BJ (cell line): ENCODE results near the gene FBXW2. TPM values are rescaled to one million over a fixed set of nuclear protein-coding genes. Genes with fewer than 3 reads are reported as not detected.

ENCODE experiments used
- CTCF ChIA-PET: fragments of 350-600 bp; formaldehyde crosslinking; extraction: SDS; loops from one replicate; lab custom pipeline; 2021; ENCODE audit warnings: antibody characterized with exemption, inconsistent platforms; lab: Yijun Ruan, JAX
- POLR2A ChIA-PET: fragments of 300-600 bp; sonication (Branson Sonifier 250); formaldehyde crosslinking; extraction: SDS; loops from one replicate; lab custom pipeline; 2021; ENCODE audit warnings: antibody characterized with exemption; lab: Charles Lee
- DNase-seq: peaks from one replicate; pipeline ENCODE4 v3.0.0-alpha.2; 2011; ENCODE audit warnings: low read depth
- H3K27me3 ChIP-seq: 2 replicates; pipeline ENCODE4 v1.6.0; 2011; ENCODE audit warnings: low read length; ENCODE audit not compliant: control insufficient read depth, insufficient read depth
- H3K36me3 ChIP-seq: 2 replicates; pipeline ENCODE4 v1.5.1; 2011; ENCODE audit warnings: low read length; ENCODE audit not compliant: control insufficient read depth, insufficient read depth
- H3K4me3 ChIP-seq: 2 replicates; pipeline ENCODE4 v1.5.1; 2011; ENCODE audit warnings: low read depth, mild to moderate bottlenecking, control low read depth, low read length
- polyA plus RNA-seq: library from polyadenylated mRNA; depleted of rRNA; stranded (reverse); fragments of >200 nt; gene quantifications from 2 replicates; pipeline ENCODE4 v1.2.3, GENCODE V29; 2011; rRNA removed
- TF ChIP-seq, protein P1 (sequence below): IDR thresholded peaks from 2 replicates; pipeline ENCODE4 v1.5.1; 2011; ENCODE audit warnings: low read depth, mild to moderate bottlenecking, control low read depth, inconsistent platforms, low read length, moderate library complexity; ENCODE audit not compliant: insufficient read depth

FBXW2 gene
- polyA plus RNA-seq, 1 experiment = 40.8 TPM

- Histone ChIP-seq H3K36me3 (no peaks in the 10 kb centered on the region), H3K4me3 (no peak overlapping the region), H3K27me3 (no peaks in the 10 kb centered on the region)
- ChIA-PET POLR2A (no interaction called here), CTCF (interaction anchor here (1.8 kb wide), 1 partner anchor 88 kb away, joined by 5 read pairs; no protein-coding TSS in a partner anchor)
- TF ChIP-seq, protein P1, sequence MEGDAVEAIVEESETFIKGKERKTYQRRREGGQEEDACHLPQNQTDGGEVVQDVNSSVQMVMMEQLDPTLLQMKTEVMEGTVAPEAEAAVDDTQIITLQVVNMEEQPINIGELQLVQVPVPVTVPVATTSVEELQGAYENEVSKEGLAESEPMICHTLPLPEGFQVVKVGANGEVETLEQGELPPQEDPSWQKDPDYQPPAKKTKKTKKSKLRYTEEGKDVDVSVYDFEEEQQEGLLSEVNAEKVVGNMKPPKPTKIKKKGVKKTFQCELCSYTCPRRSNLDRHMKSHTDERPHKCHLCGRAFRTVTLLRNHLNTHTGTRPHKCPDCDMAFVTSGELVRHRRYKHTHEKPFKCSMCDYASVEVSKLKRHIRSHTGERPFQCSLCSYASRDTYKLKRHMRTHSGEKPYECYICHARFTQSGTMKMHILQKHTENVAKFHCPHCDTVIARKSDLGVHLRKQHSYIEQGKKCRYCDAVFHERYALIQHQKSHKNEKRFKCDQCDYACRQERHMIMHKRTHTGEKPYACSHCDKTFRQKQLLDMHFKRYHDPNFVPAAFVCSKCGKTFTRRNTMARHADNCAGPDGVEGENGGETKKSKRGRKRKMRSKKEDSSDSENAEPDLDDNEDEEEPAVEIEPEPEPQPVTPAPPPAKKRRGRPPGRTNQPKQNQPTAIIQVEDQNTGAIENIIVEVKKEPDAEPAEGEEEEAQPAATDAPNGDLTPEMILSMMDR = no peak
- DNase-seq = no peak
These were observed 84.5 kb downstream of the FBXW2 start for GRCh38 chr9:120708526-120709224.

GRCh38 chr9:120707170-120707569 lies 86.0 kb downstream of the FBXW2 start:
- H3K36me3 ChIP-seq = no peaks in the 10 kb centered on the region
- POLR2A ChIA-PET = interaction anchor here (0.6 kb wide), 1 partner anchor 1340 kb away, joined by 4 read pairs; no protein-coding TSS in a partner anchor
- CTCF ChIA-PET = no interaction called here

More at GRCh38 chr9:120707170-120707569, 86.0 kb downstream of the FBXW2 start:
- Histone ChIP-seq H3K27me3 (no peaks in the 10 kb centered on the region), H3K4me3 (no peak overlapping the region)
- DNase-seq = no peak
- TF ChIP-seq, protein P1 = no peak

Other genes starting within 250 kb of the FBXW2 start
- 28.1 and 33.8 TPM in 2 replicates for gene CDK5RAP2, start 213.2 kb downstream of the FBXW2 start, polyA plus RNA-seq
- 1.1 and 2.0 TPM in 2 replicates for gene MEGF9, start 78.9 kb downstream of the FBXW2 start, polyA plus RNA-seq
- gene PSMD5, start 49.5 kb upstream of the FBXW2 start, polyA plus RNA-seq = 22.0 and 37.7 TPM in 2 replicates
- 32.8 and 61.7 TPM in 2 replicates for gene PHF19, start 83.8 kb upstream of the FBXW2 start, polyA plus RNA-seq
- 2.2 and 3.3 TPM in 2 replicates for gene TRAF1, start 133.4 kb upstream of the FBXW2 start, polyA plus RNA-seq